ENCODE results near the gene CAMTA1.
"Not testable (repeated sequence)": the region's sequence is repeated elsewhere in the genome, so short reads cannot be mapped to it uniquely, and the experiment has no call there.

The CAMTA1 gene

DNA sequence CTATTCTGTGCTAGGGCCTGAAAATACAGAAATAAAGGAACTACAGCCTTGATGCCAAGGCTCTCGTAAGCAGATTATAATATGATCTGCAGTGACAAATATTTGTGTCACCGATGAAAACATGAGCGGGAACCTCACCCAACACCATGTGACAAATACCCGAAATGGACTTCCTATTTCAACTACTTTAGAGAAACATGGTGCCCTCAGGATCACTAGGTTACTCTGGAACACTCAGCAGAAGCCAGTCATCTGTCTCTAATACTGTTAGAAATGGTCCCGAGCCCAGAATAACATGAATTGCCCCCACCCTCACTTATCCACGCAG is 985.4 kb downstream of the CAMTA1 start:
- DNase-seq (ENCODE audit: low read depth in 2 of 3, low spot score in 2 of 3) = no peak

DNA sequence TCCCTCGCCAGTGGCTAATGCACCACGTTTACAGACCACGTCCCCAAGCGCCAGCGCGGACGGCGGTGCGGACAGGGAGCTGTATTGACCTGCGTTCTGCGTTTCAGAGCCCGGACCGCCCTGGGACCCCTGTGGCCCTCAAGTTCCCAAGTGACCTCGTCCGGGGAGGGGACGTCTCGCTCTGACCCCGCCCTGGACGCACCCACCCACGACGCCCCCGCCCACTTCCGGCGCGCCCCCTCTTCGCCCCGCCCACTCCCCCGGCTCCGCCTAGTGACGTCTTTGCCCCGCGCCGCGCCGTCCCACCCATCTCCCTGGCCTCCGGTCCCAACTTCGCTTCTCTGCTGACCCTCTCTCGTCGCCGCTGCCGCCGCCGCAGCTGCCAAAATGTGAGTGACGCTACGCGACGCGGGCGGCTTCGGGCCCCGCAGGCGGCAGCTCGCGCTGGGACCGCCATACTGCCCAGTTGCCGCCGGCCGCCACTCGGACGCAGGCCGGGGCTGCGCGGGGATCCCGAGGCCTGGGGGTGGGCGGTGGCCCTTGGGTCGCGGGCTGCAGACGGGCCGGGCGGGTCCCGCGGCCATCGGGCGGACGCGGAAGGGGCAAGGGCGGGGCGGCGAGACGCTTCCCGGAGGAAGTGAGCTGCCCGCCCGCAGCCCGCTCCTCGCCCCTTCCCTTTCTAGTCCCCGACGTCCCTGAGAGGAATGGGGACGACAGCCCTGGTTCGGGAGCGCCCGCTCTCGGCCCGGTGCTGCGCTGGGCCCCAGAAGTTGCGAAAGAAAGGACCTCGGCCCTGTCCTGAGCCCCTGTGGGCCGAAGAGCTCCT is 986.0 kb downstream of the CAMTA1 start, which contains the start of gene VAMP3:
Gene VAMP3, plus strand, starts transcription at position 300 of the 826 bp plus-strand sequence. Its CDS starts 88 bp downstream, at position 388.
- peak; percentile 77 to 94 (median 94) for DNase-seq (ENCODE audit: low read depth in 2 of 3, low spot score in 2 of 3)

DNA sequence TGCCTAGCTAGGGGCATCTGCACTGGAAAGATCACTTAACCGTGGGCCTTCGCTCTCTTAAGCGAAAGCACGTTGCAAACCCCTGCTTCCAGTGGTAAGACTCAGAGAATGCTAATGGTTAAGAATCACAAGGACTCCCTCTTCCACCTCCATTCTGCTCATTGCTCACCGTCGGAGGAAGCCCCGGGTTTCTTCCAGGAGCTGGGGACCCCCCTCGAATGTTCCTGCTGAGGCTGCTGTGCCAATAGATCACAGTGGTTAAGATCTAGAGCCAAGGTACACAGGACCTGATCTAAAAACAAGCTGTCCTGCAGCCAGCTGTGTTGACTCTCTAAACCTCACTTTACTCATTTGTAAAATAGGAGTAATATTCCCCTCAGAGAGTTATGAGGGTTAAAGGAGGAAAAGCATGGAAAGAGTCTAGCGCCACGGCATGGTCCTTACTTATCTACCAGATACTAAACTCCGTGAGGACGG is 986.6 kb downstream of the CAMTA1 start:
- DNase-seq (ENCODE audit: low read depth in 2 of 3, low spot score in 2 of 3) = no peak

DNA sequence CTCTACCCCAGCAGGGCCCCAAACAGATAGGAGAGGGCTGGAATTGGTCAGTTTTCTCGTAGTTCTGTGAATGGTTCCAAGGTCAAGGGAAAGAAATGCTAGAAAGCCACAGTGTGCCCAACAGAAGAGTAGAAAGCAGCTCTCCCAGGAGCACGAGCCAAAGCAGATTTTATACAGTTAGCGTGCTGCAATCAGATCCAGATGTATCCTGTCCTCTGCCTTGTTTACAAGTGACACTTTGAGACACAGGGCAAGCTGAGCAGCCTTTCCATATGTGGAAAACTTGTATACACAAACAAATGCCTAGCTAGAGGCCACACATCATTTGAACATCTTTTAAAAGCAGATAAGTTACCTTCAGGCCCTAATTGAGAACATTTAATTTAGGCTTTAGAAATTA is 992.3 kb downstream of the CAMTA1 start:
- no peak for DNase-seq (ENCODE audit: low read depth in 2 of 3, low spot score in 2 of 3)

DNA sequence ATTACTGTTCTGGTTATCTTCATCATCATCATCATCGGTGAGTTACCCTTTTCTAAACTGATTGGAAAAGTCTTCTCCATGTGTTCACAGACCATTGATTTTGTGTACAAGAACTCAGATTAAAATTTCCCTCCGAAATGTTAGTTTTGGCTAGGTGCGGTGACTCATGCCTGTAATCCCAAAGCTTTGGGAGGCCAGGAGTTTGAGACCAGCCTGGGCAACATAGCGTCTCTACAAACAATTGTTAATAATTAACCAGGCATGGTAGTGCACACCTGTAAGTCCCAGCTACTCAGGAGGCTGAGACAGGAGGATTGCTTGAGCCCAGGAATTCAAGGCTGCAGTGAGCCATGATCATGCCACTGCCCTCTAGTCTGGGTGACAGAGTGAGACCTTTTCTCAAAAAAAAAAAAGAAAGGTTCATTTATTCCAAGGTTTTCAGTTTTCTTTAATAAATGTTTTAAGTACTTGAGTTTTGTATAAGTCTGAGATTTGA is 992.9 kb downstream of the CAMTA1 start:
- DNase-seq (ENCODE audit: low read depth in 2 of 3, low spot score in 2 of 3) = no peak

DNA sequence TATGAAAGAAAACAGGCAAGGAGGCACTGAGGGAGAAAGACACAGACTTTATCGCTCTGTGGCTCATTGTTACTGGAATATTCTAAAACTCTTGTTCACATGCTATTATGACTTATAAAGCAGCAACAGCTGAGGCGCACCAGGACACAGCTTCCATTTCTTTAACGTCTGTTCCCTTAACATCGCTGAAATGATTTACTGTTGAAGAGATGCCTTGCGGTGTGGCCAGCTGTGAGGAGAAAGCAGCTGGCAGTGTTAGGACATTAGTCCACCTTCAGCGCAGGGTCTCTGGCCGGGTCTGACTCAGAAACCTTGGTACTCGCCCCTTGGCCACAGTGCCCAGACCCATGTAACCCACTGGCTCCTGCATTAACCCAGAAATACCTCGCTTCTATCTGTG is 995.7 kb downstream of the CAMTA1 start:
- DNase-seq (ENCODE audit: low read depth in 2 of 3, low spot score in 2 of 3) = no peak

DNA sequence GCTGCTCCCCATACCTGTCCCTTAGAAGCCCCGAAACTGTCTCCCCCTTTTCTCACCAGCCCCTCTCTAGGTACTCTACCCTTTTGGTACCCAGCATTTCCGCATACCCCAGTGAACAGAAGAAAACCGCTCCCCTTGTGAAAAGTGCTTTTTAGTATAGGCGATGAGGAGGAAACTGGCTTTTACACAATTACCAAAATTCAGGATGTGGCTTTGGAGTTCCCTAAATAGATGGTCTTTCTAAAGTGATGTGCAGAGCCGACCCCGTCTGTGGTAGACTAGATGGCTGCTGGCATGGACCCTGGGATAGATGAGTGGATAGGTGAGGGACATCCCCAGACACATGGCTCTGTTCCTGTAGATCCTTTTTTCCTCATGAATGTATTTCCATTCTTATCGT is 996.2 kb downstream of the CAMTA1 start:
- DNase-seq (ENCODE audit: low read depth in 2 of 3, low spot score in 2 of 3) = no peak

DNA sequence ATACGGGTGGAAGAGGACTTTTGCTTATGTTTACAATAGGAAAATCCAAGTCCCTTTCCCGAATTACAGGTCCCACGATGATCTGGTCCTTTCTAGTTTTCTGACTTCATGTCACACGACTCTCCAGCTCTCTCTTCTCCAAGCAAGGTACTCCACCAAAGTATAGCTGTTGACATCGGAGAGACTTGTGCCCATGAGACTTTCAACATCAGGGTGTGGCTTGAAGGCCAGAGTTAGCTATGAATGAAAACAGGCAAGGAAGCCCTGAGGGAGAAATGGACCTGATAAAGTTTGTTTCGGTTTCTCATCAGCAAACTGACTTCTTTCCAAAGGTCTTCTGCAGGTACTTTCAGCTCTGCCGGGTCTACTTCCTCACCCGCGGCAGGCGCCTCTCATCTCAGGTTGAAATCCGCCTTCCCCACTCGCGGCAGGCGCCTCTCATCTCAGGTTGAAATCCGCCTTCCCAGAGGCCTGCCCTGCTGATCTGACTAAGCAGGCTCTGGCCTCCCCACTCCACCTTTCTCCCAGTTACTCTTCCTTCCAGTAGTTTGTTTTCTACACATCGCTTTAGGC is 996.8 kb downstream of the CAMTA1 start:
- no peak for DNase-seq (ENCODE audit: low read depth in 2 of 3, low spot score in 2 of 3)

DNA sequence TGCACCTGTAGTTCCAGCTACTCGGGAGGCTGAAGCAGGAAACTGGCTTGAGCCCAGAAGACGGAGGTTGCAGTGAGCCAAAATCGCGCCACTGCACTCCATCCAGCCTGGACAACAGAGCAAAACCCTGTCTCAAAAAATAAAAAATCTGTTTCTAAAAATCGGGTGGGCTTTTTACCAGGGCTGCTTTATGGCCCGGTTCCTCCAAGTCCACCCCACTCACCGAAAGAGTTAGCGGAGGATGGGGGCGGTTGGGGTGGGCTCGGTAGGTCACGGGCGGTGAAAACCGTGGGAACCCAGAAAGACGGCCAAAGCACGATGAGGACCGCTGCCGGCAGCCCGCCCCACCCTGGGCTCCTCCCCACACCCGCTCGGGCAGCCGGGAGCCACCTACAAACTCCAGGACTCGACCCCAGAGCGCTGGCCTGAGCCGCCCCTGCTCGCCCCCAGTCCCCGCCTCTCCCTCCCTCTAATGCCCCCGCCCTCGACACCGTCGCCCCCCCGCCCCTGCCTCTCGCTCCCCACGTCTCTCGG is 998.0 kb downstream of the CAMTA1 start:
- DNase-seq (ENCODE audit: low read depth in 2 of 3, low spot score in 2 of 3) = no peak

DNA sequence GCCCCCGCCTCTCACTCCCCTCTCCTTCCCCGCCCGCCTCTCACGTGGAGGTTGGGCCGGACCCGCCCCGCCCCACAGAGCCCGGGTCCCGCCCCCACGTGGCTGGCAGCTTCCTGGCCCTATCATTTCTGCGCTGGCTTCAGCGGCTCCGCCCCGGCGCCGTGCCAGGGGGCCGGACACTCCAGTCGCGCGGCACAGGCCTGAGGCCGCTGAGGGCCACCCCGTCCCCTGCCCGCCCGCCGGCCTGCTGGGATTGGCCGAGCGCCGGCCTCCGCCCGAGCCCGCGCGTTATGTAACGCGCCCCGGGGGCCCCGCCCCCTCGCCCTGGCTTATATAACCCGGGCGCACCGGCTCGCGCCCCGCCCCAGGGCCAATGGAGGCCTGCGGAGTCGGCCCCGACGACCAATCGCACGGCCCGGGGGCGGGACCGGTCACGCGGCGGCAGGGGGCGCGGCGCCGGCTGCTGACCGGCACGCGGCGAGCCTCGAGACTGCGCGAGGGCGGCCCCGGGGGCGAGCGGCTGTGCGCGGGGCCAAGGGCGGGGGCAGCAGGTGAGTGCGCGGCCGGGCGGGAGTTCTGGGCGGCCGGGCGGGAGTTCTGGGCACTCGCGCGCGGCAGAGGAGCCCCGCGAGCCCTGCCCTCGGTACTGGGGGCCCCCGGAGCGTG is 998.7 kb downstream of the CAMTA1 start, which contains the start of gene PER3:
Gene PER3, plus strand, starts transcription at position 466 of the 666 bp plus-strand sequence. CDS start 587 bp downstream, outside the sequence.
- peak; percentile 70 to 81 (median 75) for DNase-seq (ENCODE audit: low read depth in 2 of 3, low spot score in 2 of 3)

DNA sequence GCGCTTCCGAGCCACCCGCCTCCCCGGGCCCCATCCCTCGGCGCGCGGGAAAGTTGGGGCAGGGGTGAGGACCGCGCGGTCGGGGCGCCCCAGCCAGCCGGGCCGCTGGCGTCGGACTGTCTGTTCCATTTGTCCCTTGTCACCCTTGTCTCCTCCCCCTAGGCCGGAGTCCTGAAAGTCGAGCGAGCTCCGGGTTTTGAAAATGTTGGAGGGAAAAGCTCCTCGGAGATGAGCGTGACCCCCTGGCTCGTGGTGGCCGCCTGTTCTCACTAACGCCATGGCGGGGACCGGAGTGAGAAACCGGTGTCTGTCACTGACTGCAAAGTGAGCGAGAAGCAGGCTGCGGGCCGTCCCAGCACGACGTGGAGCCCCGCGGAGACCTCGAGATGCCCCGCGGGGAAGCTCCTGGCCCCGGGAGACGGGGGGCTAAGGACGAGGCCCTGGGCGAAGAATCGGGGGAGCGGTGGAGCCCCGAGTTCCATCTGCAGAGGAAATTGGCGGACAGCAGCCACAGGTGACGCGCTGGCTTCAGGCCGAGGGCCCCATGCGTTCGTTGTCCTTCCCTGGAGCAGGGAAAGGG is 999.3 kb downstream of the CAMTA1 start:
- DNase-seq (ENCODE audit: low read depth in 2 of 3, low spot score in 2 of 3) = no peak

DNA sequence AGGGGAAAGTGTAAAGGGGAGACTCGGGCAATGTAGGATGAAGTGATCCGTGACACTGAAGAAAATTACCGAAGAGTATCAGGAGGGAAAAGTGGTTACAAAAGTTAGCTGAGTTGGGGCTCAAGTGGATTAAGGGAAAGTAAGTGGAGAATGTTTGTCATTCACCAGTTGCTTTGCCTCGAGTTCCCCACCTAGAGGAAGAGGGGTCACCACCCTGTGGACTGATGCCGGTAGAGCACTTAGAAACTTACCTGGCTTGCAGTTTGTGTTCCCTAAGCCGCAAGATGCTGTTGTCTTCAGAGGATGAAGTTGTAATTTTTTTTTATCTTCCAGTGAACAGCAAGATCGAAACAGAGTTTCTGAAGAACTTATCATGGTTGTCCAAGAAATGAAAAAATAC is 999.9 kb downstream of the CAMTA1 start:
- no peak for DNase-seq (ENCODE audit: low read depth in 2 of 3, low spot score in 2 of 3)

DNA sequence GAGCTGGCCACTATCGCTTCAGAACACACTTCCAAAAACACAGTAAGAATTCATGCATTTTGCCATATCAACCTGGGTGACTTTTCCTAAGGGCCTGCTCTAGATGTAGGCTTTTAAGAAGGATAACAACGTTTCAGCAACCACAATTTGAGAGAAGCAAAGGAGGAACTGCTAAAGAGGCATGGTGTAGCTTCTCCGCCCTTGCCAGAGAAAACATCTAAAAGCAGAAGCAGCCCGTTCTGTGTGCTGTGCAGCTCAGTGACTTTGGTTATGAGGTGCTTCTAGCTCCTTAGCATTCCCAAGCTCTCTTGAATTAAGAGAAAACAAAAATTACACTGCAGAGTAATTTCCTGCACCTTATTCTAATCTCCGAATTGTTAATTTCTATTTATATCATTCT is 1001.5 kb downstream of the CAMTA1 start:
- no peak for DNase-seq (ENCODE audit: low read depth in 2 of 3, low spot score in 2 of 3)

DNA sequence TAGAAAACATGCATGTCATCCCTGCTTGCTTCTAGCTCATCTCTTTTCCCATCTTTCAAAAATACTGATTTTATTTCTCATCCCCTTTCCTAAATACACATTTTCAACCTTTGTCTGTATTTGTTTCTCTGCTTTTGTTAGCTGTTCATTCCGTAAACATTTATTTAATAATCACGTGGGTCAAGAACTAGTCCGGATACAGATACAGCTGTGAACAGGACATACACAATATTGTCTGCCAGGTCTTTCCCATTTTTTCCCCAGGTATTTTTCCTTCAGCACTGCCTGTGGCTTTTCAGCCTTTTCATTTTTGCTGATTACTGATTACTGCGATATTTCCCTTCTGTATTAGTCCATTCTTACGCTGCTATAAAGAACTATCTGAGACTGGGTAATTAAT is 1004.6 kb downstream of the CAMTA1 start:
- DNase-seq (ENCODE audit: low read depth in 2 of 3, low spot score in 2 of 3) = no peak

DNA sequence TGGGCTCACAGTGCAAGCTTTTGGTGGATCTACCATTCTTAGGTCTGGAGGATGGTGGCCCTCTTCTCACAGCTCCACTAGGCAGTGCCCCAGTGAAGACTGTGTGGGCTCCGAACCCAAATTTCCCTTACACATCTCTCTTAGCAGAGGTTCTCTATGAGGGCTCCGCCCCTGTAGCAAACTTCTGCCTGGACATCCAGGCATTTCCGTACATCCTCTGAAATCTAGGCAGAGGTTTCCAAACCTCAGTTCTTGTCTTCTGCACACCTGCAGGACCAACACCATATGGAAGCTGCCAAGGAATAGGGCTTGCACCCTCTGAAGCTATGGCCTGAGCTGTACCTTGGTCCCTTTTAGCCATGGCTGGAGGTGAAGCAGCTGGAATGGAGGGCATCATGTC is 1005.8 kb downstream of the CAMTA1 start:
- not testable (repeated sequence) for DNase-seq (ENCODE audit: low read depth in 2 of 3, low spot score in 2 of 3)

DNA sequence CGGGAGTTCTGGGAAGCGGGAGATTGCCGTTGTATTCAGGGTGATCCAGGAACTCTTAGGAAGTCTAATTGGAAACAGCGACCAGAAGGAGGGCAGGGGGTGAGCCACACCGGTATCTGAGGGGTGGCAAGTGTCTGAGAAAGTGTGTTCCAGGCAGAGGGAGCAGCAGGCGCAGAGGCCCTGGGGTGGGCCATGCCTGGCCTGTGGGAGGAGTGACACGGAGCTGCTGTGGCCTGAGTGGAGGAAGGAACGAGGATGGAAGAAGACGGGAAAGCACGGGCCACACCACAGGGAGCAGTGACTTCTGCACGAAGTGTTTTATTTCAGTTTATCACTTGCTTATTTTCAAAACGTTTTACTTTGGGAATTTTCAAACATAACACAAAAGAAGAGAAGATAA is 1010.2 kb downstream of the CAMTA1 start:
- no peak for DNase-seq (ENCODE audit: low read depth in 2 of 3, low spot score in 2 of 3)

DNA sequence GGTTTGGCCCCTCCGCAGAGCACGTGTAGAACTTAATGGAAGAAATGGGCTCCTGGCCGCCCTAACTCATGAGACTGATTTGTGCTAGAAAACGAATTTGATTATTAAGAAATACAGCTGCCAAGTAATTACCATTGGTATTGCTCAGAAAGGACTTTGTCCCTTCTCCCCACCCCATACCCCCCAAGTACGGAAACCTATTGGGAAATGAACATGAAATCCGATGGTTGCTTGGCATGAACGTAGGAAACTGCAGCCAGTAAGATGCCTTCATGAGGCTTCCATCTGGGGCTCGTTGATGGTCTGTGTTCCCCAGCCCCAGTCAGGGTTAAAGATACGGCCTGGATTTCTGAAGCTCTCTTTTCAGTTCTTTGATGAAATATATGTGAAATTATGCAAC is 1020.2 kb downstream of the CAMTA1 start:
- no peak for DNase-seq (ENCODE audit: low read depth in 2 of 3, low spot score in 2 of 3)

DNA sequence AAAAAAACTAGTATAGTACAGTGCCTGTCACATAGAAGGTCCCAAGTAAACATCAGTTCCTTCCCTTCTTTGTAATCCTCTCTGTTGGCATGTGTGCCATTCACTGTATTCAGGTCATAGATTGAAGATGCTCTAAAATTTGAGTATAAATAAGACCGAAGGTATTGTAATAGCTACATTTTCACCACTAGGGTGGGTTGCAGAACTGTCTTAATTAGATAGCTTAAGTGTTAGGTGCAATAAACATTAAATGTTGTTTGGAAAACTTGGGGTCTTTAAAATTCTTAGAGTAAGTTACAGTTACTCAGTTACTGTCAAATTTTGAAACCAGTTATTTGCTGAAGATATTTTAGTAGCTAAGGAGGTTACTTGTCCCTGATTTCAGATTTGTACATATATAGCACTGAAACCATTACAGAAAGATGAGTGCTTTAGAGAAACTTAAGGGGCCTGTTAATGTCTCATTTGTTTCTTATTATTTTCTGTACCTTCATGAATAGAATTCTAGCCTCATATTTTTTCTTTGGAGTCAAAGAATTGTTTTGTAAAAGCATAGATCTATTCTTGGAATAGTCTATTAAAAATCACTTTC is 1023.1 kb downstream of the CAMTA1 start:
- no peak for DNase-seq (ENCODE audit: low read depth in 2 of 3, low spot score in 2 of 3)

DNA sequence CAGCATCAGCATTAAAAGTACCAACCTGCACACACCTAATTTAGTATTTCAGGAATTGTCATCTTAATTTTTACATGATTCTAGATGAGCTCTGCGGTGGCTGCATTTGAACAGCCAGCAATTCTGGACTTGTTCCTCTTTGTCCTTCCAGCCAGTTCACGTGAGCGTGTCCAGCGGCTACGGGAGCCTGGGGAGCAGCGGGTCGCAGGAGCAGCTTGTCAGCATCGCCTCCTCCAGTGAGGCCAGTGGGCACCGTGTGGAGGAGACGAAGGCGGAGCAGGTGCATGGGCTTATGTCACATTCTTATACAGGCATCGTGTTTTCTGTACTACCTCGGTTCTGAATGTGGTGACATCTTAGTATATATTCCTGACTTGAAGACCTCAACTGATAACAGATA is 1024.5 kb downstream of the CAMTA1 start:
- no peak for DNase-seq (ENCODE audit: low read depth in 2 of 3, low spot score in 2 of 3)

DNA sequence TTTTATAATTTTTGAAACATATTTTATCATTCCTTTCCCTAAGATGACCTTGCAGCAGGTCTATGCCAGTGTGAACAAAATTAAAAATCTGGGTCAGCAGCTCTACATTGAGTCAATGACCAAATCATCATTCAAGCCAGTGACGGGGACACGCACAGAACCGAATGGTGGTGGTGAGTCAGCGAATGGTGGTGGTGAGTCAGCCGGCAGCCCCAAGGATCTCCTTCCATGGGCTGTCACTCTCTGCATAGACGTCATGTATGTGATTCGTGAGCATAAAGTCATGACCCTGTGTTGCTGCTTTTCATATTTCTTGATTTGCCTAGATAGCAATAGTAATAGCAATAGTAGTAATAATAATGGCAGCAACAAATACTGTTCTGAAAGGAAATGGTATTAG is 1025.1 kb downstream of the CAMTA1 start:
- no peak for DNase-seq (ENCODE audit: low read depth in 2 of 3, low spot score in 2 of 3)

DNA sequence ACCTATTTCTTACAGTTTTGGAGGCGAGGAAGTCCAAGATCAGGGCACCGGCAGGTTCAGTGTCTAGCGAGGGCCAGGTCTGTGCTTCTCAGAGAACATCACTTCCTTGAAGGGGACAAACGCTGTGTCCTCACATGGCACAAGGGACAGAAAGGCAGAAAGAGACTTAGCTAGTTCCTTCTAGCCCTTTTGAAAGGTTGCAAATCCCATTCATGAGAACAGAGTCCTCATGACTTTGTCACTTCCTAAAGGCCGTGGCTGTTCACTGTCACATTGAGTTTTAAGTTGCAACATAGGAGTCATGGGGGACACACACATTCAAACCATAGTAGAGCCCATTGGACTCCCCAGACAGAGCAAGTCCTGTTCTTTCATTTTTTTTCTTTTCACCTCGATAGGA is 1026.2 kb downstream of the CAMTA1 start:
- DNase-seq (ENCODE audit: low read depth in 2 of 3, low spot score in 2 of 3) = no peak
